Measurements from ENCODE around the gene POLR2C.
A peak's percentile ranks its signal among the peaks of the same experiment; 100 is the strongest.

Gene POLR2C

DNA sequence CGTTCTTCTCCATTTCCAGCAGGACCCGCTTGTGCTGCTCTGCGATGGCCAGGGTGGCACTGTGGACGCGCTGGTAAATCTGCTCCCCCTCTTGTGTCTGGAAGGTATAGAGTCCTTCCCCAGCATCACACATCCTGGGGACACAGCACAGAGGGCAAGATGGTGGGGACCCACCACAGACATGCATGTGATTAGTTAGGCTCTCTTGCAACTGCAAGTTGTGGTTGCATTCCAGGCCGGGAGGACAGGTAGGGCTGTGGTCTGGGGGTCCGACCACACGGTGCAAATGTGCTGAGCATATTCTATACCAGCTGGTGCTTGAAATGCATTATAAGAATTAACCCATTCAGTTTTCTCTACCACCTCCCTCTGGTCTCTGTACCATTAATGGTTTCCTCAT is 11.4 kb downstream of the POLR2C start:
- peaks cover 55% of the 10 kb centered on the region for H3K36me3 ChIP-seq (replicated peaks)
- TF ChIP-seq, protein P1, sequence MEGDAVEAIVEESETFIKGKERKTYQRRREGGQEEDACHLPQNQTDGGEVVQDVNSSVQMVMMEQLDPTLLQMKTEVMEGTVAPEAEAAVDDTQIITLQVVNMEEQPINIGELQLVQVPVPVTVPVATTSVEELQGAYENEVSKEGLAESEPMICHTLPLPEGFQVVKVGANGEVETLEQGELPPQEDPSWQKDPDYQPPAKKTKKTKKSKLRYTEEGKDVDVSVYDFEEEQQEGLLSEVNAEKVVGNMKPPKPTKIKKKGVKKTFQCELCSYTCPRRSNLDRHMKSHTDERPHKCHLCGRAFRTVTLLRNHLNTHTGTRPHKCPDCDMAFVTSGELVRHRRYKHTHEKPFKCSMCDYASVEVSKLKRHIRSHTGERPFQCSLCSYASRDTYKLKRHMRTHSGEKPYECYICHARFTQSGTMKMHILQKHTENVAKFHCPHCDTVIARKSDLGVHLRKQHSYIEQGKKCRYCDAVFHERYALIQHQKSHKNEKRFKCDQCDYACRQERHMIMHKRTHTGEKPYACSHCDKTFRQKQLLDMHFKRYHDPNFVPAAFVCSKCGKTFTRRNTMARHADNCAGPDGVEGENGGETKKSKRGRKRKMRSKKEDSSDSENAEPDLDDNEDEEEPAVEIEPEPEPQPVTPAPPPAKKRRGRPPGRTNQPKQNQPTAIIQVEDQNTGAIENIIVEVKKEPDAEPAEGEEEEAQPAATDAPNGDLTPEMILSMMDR (IDR thresholded peaks at IDR 0.05; ENCODE audit: low read depth, low read length, missing control alignments), result no peak
- H3K4me3 ChIP-seq (ENCODE audit: low read depth, low read length), result no peak overlapping the region
- no peak overlapping the region for H3K27ac ChIP-seq
- no peaks in the 10 kb centered on the region for H3K27me3 ChIP-seq (replicated peaks)
- DNase-seq, result no peak
- in situ Hi-C loops (cut with HindIII; ENCODE audit: low pct_ligation_motif_present, low sequenced_read_pairs), result no loop called here

DNA sequence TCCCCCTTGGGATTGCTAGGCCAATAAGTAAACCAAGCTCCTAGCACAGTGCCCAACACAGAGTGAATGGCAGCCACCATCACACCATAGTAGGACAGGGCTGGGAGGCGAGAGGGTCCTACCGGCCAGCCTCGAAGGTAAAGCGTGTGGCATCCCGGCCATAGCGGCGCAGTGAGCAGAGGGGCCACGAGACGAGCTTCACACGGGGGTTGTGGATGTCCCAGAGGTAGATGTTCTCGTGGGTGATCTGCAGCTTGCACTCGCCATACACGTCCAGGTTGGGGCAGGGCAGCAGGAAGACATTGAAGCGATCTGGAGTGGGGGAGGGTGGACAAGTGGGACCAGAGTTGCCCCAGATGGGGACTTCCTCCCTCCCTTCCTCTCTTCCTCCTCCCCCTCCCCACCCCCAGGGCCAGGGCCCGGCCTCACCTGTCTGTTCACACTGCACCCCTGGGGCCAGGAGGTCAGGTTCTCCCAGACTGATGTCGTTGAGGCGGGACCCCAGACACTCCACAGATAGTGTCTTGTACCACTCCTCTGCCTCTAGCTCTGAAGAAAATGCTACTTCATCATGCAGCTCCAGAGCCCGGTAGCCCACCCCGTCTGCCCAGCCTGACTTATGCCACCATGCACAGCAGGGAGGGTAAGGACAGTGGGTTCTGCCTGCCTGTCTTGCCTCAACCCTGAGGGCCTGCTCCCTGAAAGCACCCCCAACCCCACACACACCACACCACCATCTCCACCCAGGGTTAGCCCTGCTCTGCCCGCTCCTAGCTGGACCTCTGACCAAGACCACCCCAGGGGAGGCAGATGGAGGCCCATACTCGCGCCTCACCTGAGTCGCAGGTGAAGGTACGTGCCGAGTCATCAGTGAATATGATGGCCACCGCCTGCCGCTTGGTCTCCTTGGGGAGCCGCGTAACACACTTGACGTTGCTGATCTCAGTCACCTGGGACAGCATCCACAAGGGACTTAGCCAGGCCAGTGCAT is 12.5 kb downstream of the POLR2C start:
- no peak overlapping the region for H3K27ac ChIP-seq
- H3K4me3 ChIP-seq (ENCODE audit: low read depth, low read length), result no peak overlapping the region
- in situ Hi-C loops (cut with HindIII; ENCODE audit: low pct_ligation_motif_present, low sequenced_read_pairs), result no loop called here
- peaks cover 44% of the 10 kb centered on the region for H3K36me3 ChIP-seq (replicated peaks)
- no peaks in the 10 kb centered on the region for H3K27me3 ChIP-seq (replicated peaks)
- no peak for DNase-seq
- TF ChIP-seq, protein P1 (IDR thresholded peaks at IDR 0.05; ENCODE audit: low read depth, low read length, missing control alignments), result no peak

DNA sequence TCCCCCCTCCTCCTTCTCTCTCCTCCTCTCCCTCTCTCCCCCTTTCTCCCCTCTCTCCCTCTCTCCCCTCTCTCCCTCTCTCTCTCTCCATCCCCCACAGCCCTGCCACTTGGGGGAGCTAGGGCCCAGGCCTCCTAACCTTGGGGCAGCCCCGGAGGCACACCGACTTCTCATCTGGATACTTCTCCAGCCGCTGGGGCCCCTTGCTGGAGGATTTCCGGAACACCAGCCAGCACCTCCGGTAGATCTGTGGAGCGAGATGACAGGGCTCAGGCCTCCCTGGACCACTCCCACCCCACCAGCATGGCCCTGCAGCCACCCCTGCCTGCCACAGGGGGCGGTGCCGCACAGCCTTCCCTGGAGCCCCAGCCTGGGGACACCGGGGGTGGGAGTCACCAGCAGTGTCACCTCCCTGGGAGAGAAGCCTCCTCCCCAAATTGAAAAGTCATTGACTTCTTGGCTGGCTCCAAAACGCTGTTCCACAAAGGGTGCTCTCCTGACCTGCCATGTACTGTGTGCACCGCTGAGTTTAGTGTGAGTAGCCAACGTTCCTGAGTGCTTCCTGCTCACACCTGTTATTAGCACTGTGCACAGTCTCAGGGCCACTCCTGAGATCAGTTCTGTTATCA is 13.3 kb downstream of the POLR2C start:
- Histone ChIP-seq H3K36me3 (replicated peaks) (peaks cover 35% of the 10 kb centered on the region), H3K27ac (no peak overlapping the region), H3K4me3 (ENCODE audit: low read depth, low read length) (no peak overlapping the region), H3K27me3 (replicated peaks) (no peaks in the 10 kb centered on the region)
- DNase-seq, result peak; percentile 49
- in situ Hi-C loops (cut with HindIII; ENCODE audit: low pct_ligation_motif_present, low sequenced_read_pairs), result no loop called here
- TF ChIP-seq, protein P1 (IDR thresholded peaks at IDR 0.05; ENCODE audit: low read depth, low read length, missing control alignments), result peak; percentile 91

DNA sequence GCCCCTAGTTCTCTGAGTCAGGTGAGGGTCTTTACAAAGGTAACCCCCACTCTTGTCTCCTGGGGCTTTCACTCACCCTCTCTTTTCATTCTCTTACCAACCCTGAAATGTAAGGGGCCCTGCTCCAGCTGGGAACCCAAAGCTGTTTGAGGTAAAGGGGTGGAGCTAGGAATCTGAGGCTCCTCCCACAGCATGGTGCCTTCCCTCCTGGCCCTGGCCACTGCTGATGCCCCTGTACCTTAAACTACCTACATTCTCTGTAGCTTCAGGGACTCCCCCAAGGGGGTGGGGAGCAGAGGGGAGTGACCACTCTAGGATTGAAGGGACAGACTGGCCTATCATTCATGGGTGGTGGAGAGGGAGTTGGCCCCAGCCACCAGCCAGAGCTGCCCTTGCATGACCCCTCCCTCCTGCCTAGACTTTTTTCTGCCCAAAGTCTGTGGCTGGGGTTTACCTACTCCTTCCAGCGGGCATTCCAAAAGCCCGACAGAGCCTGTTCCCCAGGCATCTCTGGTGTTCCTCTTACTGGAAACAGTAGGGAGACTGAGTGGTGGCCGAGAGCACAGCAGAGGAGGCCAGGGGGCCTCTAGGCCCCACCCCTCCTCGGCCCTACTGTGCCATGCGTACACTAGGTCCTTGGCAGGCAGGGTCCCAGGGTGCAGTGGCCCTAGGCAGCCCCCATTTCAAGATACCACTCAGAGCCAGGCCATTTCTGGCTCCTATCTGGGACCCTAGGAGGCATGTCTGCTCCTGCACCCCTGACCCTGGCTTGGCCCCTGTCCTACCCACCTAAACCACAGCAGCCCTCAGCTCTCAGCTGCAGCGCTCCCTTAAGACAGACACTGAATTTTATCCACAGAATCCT is 14.3 kb downstream of the POLR2C start:
- no peak overlapping the region for H3K4me3 ChIP-seq (ENCODE audit: low read depth, low read length)
- in situ Hi-C loops (cut with HindIII; ENCODE audit: low pct_ligation_motif_present, low sequenced_read_pairs), result no loop called here
- peaks cover 28% of the 10 kb centered on the region for H3K36me3 ChIP-seq (replicated peaks)
- no peak overlapping the region for H3K27ac ChIP-seq
- TF ChIP-seq, protein P1 (IDR thresholded peaks at IDR 0.05; ENCODE audit: low read depth, low read length, missing control alignments), result no peak
- DNase-seq, result no peak
- H3K27me3 ChIP-seq (replicated peaks), result no peaks in the 10 kb centered on the region

DNA sequence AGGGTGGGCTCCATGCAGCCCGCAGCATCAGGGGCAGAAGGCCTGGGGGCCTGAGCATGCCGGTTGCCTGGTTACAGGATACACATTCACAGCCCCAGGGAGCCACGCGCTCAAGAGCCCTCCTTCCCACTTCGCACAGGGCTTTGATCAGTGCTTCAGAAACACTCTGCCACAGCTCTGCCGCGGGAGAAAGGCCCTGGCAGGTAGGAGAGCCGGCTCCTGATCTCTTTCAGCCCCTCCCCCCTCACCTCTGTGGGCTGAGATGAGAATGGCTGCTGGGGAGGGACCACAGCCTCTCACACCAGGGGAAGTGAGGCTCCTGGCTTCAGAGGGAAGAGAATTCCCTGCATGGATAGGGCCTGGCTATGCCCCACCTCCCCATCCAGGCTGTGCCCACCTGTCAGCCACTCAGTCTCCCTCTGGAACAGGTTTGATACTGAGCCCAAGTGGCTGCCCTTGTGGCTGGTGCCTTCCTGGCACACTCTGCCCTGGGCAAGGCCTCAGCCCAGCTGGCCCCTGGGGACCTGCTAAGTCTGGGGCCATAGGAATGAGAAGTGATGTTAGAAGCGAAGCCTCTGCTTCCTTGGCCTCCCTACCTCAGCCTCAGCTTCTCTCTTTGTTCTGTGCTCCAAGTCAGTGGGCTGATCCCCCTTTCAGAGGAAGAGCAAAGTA is 15.2 kb downstream of the POLR2C start:
- Histone ChIP-seq H3K36me3 (replicated peaks) (peaks cover 21% of the 10 kb centered on the region), H3K4me3 (ENCODE audit: low read depth, low read length) (no peak overlapping the region), H3K27ac (no peak overlapping the region), H3K27me3 (replicated peaks) (no peaks in the 10 kb centered on the region)
- TF ChIP-seq, protein P1 (IDR thresholded peaks at IDR 0.05; ENCODE audit: low read depth, low read length, missing control alignments), result no peak
- in situ Hi-C loops (cut with HindIII; ENCODE audit: low pct_ligation_motif_present, low sequenced_read_pairs), result no loop called here
- DNase-seq, result no peak
